Measurements from ENCODE around the gene ARHGAP19. TPM values are rescaled to one million over a fixed set of nuclear protein-coding genes. Genes with fewer than 3 reads are reported as not detected.
A peak's percentile ranks its signal among the peaks of the same experiment; 100 is the strongest.

Gene ARHGAP19
- total RNA-seq, 2 donors from 2014 or later = 26.8 to 47.6 TPM

- H3K9me3 ChIP-seq (ENCODE audit: control insufficient read depth, low read length) = no peaks in the 10 kb centered on the region
- H3K4me1 Mint-ChIP-seq = peaks cover 41% of the 10 kb centered on the region
- 77 to 81% methylated on average over 5 of the region's 5 CpGs for WGBS, 2 experiments (ENCODE audit: insufficient coverage in 1 of 2, insufficient read length in 1 of 2)
- peaks cover 11% of the 10 kb centered on the region for H3K27me3 ChIP-seq (ENCODE audit: control insufficient read depth, insufficient read depth, low read length, poor library complexity, severe bottlenecking)
- peaks cover 6% of the 10 kb centered on the region for H3K4me1 ChIP-seq (ENCODE audit: control insufficient read depth, insufficient read depth, low read length)
- peaks cover 4% of the 10 kb centered on the region for H3K36me3 Mint-ChIP-seq (ENCODE audit: low read depth)
- no peaks in the 10 kb centered on the region for H3K9me3 Mint-ChIP-seq
- H3K4me3 ChIP-seq (ENCODE audit: low read length) = no peak overlapping the region
- no peak overlapping the region for H3K9ac ChIP-seq (ENCODE audit: extremely low read depth, low read length, poor library complexity, severe bottlenecking)
- no peak for DNase-seq
- TF ChIP-seq, protein P1, sequence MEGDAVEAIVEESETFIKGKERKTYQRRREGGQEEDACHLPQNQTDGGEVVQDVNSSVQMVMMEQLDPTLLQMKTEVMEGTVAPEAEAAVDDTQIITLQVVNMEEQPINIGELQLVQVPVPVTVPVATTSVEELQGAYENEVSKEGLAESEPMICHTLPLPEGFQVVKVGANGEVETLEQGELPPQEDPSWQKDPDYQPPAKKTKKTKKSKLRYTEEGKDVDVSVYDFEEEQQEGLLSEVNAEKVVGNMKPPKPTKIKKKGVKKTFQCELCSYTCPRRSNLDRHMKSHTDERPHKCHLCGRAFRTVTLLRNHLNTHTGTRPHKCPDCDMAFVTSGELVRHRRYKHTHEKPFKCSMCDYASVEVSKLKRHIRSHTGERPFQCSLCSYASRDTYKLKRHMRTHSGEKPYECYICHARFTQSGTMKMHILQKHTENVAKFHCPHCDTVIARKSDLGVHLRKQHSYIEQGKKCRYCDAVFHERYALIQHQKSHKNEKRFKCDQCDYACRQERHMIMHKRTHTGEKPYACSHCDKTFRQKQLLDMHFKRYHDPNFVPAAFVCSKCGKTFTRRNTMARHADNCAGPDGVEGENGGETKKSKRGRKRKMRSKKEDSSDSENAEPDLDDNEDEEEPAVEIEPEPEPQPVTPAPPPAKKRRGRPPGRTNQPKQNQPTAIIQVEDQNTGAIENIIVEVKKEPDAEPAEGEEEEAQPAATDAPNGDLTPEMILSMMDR (conservative IDR thresholded peaks at IDR 0.05) = no peak
- H3K36me3 ChIP-seq (ENCODE audit: control insufficient read depth, insufficient read depth, low read length) = peaks cover 1% of the 10 kb centered on the region
- H3K4me3 Mint-ChIP-seq = peak overlapping the region; percentile 80
- no peak overlapping the region for H3K27ac ChIP-seq (ENCODE audit: low read depth, low read length)
- peaks cover 30% of the 10 kb centered on the region for H3K27me3 Mint-ChIP-seq (ENCODE audit: insufficient read depth)
- no peak overlapping the region for H3K27ac Mint-ChIP-seq
Observed at GRCh38 chr10:97336006-97336405, 43.6 kb upstream of the ARHGAP19 start.

DNA sequence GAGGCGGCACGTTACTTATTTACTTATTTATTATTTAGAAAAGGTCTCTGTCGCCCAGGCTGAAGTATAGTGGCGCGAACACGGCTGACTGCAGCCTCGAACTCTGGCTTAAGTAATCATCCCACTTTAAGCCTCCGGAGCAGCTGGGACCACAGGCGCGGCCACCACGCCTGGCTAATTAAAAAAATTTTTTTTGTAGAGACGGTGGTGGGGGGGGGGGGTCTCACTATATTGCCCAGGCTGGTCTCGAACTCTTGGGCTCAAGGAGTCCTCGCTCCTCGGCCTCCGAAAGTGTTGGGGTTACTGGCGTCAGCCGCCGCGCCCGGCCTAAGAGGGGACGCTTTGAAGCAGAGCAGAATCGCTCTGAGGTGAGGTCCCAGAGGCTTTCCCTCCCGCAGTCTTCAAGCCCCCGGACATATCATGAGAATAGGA lies 42.8 kb upstream of the ARHGAP19 start:
- Mint-ChIP-seq H3K4me3 (peak overlapping the region; percentile 80), H3K36me3 (ENCODE audit: low read depth) (peaks cover 7% of the 10 kb centered on the region), H3K4me1 (peaks cover 41% of the 10 kb centered on the region), H3K9me3 (no peaks in the 10 kb centered on the region), H3K27me3 (ENCODE audit: insufficient read depth) (peaks cover 28% of the 10 kb centered on the region), H3K27ac (peak overlapping the region; percentile 39)
- Histone ChIP-seq H3K4me1 (ENCODE audit: control insufficient read depth, insufficient read depth, low read length) (peaks cover 6% of the 10 kb centered on the region), H3K9me3 (ENCODE audit: control insufficient read depth, low read length) (no peaks in the 10 kb centered on the region), H3K27ac (ENCODE audit: low read depth, low read length) (no peak overlapping the region), H3K36me3 (ENCODE audit: control insufficient read depth, insufficient read depth, low read length) (peaks cover 3% of the 10 kb centered on the region), H3K9ac (ENCODE audit: extremely low read depth, low read length, poor library complexity, severe bottlenecking) (peak overlapping the region; percentile 91), H3K4me3 (ENCODE audit: low read length) (peak overlapping the region; percentile 69), H3K27me3 (ENCODE audit: control insufficient read depth, insufficient read depth, low read length, poor library complexity, severe bottlenecking) (peaks cover 11% of the 10 kb centered on the region)
- TF ChIP-seq, protein P1 (conservative IDR thresholded peaks at IDR 0.05) = no peak
- DNase-seq = peak; percentile 70
- 34 to 70% methylated on average over 17 to 23 of the region's 25 CpGs for WGBS, 2 experiments (ENCODE audit: insufficient coverage in 1 of 2, insufficient read length in 1 of 2)

DNA sequence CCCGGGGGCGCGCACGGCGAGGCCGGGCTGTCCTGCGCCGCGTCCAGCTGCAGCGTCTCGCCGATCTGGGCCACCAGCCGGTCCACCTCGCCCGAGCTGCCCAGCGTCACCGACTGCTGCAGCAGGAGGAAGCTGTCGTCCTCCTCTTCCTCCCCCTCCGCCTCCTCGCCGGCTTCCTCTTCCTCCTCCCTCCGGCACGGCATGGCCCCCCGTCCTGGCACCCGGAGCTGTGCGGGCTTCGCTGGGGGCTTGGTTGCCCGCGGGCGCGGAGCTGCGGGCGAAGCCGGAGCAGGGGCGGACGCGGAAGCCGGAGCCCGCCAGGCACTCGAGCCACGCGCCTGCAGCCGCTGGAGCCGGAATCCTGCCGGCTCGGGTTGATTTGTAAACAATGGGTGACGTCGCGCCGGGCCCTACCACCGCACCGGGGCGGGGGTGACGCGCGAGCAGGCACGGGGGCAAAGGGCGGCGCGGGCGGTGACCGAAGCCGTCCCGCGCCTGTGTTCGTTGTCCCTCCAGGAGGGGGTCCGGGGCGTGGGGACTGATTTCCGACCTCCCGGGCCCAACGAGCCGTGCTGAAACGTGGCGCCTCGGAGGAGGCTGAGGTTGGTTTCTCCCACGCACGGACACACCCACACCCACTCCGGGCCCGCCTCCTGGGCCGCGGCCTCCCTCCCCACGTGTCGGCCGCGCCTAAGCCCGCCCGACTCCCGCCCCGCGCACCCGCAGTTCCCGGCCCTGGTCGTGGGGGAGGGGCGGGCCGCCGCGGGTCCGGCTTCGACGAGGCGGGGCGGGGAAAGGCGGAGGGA lies 42.1 kb upstream of the ARHGAP19 start, which contains the start of gene FRAT2:
Gene FRAT2, minus strand, starts transcription at position 360 of the 806 bp plus-strand sequence. Its CDS starts 157 bp downstream, at position 203.
- Histone ChIP-seq H3K4me1 (ENCODE audit: control insufficient read depth, insufficient read depth, low read length) (peaks cover 6% of the 10 kb centered on the region), H3K4me3 (ENCODE audit: low read length) (peak within 1 kb of the TSS; percentile 87), H3K36me3 (ENCODE audit: control insufficient read depth, insufficient read depth, low read length) (peaks cover 3% of the 10 kb centered on the region), H3K27me3 (ENCODE audit: control insufficient read depth, insufficient read depth, low read length, poor library complexity, severe bottlenecking) (peaks cover 11% of the 10 kb centered on the region), H3K9ac (ENCODE audit: extremely low read depth, low read length, poor library complexity, severe bottlenecking) (peak within 1 kb of the TSS; percentile 91), H3K27ac (ENCODE audit: low read depth, low read length) (peak within 1 kb of the TSS; percentile 99), H3K9me3 (ENCODE audit: control insufficient read depth, low read length) (no peaks in the 10 kb centered on the region)
- Mint-ChIP-seq H3K4me3 (peak within 1 kb of the TSS; percentile 80), H3K4me1 (peaks cover 45% of the 10 kb centered on the region), H3K9me3 (no peaks in the 10 kb centered on the region), H3K27me3 (ENCODE audit: insufficient read depth) (peaks cover 28% of the 10 kb centered on the region), H3K27ac (peak within 1 kb of the TSS; percentile 97), H3K36me3 (ENCODE audit: low read depth) (peaks cover 11% of the 10 kb centered on the region)
- peak; percentile 96 for DNase-seq
- TF ChIP-seq, protein P1 (conservative IDR thresholded peaks at IDR 0.05) = no peak
- WGBS, 2 experiments (ENCODE audit: insufficient coverage in 1 of 2, insufficient read length in 1 of 2) = 0% methylated on average over 9 to 101 of the region's 103 CpGs

Measured in endodermal cell (in vitro differentiated cells).